ENCODE data around the gene HOXD11. TPM values are rescaled to one million over a fixed set of nuclear protein-coding genes. Genes with fewer than 3 reads are reported as not detected.

The HOXD11 gene
- total and polyA plus RNA-seq, 2 donors (not counting 1 experiment from before 2014, with no cell fraction given), result not detected

DNA sequence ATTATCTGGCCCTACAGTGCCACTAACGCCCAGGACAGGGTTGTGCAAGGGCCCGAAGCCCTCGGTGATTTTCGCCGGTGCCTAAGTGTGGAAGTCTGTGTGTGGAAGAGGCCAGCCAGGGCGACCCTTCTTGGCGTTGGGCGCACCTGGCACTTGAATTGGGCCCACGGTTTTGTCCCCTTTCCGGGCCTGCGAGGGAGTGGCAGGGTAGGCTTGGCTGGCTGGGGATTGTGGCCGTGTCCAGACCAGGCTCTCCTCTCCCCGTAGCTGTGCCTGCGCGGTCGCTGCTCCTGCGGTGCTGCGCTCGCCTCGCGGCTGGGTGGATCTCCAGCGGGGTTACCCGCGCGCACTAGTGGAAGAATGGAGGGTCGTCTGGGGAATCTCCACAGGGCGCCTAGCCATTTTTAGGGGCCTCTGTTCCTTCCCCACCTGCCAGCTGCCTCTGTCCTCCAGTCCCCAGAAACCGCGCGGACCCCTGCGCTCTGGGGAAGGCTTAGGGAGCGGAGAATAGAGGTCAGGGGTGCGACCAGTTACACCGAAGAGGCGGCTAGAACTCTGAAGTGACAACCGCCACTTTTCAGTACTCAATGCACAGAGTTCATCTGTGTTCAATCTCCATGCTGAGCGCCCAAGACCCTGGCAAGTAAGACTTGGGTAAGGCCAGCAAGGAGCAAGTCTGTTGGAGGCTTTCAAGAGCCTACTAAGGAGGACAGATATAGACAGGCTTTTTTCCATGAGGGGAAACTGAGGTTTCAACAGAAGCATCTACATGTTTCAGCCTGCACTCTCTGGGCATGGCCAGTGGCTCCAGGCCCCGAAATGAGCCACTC is 39.3 kb upstream of the HOXD11 start:
- H3K9ac ChIP-seq (ENCODE audit: low read length), result no peak overlapping the region
- no peaks in the 10 kb centered on the region for H3K79me2 ChIP-seq (ENCODE audit: control insufficient read depth, insufficient read depth, low read length)
- H3K4me3 Mint-ChIP-seq, result no peak overlapping the region
- TF ChIP-seq, protein P1, sequence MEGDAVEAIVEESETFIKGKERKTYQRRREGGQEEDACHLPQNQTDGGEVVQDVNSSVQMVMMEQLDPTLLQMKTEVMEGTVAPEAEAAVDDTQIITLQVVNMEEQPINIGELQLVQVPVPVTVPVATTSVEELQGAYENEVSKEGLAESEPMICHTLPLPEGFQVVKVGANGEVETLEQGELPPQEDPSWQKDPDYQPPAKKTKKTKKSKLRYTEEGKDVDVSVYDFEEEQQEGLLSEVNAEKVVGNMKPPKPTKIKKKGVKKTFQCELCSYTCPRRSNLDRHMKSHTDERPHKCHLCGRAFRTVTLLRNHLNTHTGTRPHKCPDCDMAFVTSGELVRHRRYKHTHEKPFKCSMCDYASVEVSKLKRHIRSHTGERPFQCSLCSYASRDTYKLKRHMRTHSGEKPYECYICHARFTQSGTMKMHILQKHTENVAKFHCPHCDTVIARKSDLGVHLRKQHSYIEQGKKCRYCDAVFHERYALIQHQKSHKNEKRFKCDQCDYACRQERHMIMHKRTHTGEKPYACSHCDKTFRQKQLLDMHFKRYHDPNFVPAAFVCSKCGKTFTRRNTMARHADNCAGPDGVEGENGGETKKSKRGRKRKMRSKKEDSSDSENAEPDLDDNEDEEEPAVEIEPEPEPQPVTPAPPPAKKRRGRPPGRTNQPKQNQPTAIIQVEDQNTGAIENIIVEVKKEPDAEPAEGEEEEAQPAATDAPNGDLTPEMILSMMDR (IDR thresholded peaks at IDR 0.05), result no peak
- no peak for TF ChIP-seq EZH2 (IDR thresholded peaks at IDR 0.05; ENCODE audit: borderline replicate concordance, insufficient read depth, low read depth, low read length, poor library complexity, severe bottlenecking)
- peaks cover 68% of the 10 kb centered on the region for H3K27me3 Mint-ChIP-seq
- intact Hi-C loops (cut with micrococcal nuclease), result no loop called here
- ATAC-seq (ENCODE audit: low read depth) (no peak), DNase-seq (peak; percentile 7)
- ChIA-PET POLR2A (no interaction called here), CTCF (no interaction called here)
- H3K9me3 Mint-ChIP-seq (ENCODE audit: insufficient read depth), result no peaks in the 10 kb centered on the region
- 7% methylated on average over 35 of the region's 38 CpGs for WGBS (ENCODE audit: insufficient coverage)
- no peak overlapping the region for H2AFZ ChIP-seq (ENCODE audit: insufficient read depth, low read depth, low read length, poor library complexity, severe bottlenecking)
- no peak overlapping the region for H3K4me3 ChIP-seq (ENCODE audit: control extremely low read depth in 1 of 5, extremely low read depth in 1 of 5, insufficient read depth in 1 of 5, low read depth in 2 of 5, low read length in 4 of 5)
- peaks cover 1 to 68% (median 51%) of the 10 kb centered on the region in 4 experiments for H3K27me3 ChIP-seq (replicated peaks in 1 of 4; ENCODE audit: control extremely low read depth in 1 of 4, control insufficient read depth in 3 of 4, insufficient read depth in 4 of 4, low read length in 3 of 4)
- H3K27ac Mint-ChIP-seq, result no peak overlapping the region
- H3K4me1 Mint-ChIP-seq, result peaks cover 7% of the 10 kb centered on the region
- no peaks in the 10 kb centered on the region for H3K36me3 ChIP-seq (replicated peaks in 1 of 2; ENCODE audit: control extremely low read depth in 1 of 2, control insufficient read depth in 1 of 2, extremely low read depth in 1 of 2, insufficient read depth in 2 of 2, low read length in 1 of 2)
- H4K20me1 ChIP-seq (ENCODE audit: control insufficient read depth, insufficient read depth, low read length, poor library complexity, severe bottlenecking), result no peaks in the 10 kb centered on the region
- H3K9me3 ChIP-seq (ENCODE audit: control extremely low read depth in 1 of 3, control insufficient read depth in 2 of 3, insufficient read depth in 1 of 3, low read length in 2 of 3), result peaks cover 0 to 31% (median 0%) of the 10 kb centered on the region in 3 donors
- H3K27ac ChIP-seq (ENCODE audit: low read length in 2 of 2), result no peak overlapping the region
- H3K4me2 ChIP-seq (replicated peaks; ENCODE audit: low read depth, low read length, poor library complexity, severe bottlenecking), result peak overlapping the region; percentile 35
- peaks cover 11 to 14% of the 10 kb centered on the region in 2 donors for H3K4me1 ChIP-seq (ENCODE audit: control insufficient read depth in 2 of 2, insufficient read depth in 2 of 2, low read length in 2 of 2)

DNA sequence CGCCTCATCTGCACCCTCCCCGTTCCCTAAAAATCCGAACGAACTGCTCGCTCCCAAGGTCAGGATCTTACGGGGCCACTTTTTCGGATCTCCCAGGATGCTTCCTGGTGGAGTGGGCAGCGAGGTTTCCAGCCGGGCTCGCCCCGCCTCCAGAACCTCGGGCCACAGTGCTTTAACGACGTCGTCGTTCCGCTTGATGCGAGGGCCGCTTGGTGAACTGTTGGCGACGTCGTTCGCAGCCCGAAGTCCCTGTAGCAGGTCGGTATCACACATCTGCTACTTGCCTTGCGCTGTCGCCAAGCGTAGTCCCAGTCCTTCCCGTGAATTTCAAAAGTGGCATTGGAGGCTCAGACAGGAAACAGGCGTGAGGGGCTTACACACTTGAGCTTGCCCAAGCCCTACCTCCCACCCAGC is 38.7 kb upstream of the HOXD11 start:
- no peaks in the 10 kb centered on the region for H3K79me2 ChIP-seq (ENCODE audit: control insufficient read depth, insufficient read depth, low read length)
- no peaks in the 10 kb centered on the region for H4K20me1 ChIP-seq (ENCODE audit: control insufficient read depth, insufficient read depth, low read length, poor library complexity, severe bottlenecking)
- intact Hi-C loops (cut with micrococcal nuclease), result no loop called here
- H3K4me3 ChIP-seq (ENCODE audit: control extremely low read depth in 1 of 5, extremely low read depth in 1 of 5, insufficient read depth in 1 of 5, low read depth in 2 of 5, low read length in 4 of 5), result no peak overlapping the region
- Mint-ChIP-seq H3K4me1 (peaks cover 7% of the 10 kb centered on the region), H3K9me3 (ENCODE audit: insufficient read depth) (no peaks in the 10 kb centered on the region), H3K27me3 (peaks cover 72% of the 10 kb centered on the region), H3K4me3 (no peak overlapping the region), H3K27ac (no peak overlapping the region)
- no peaks in the 10 kb centered on the region for H3K36me3 ChIP-seq (replicated peaks in 1 of 2; ENCODE audit: control extremely low read depth in 1 of 2, control insufficient read depth in 1 of 2, extremely low read depth in 1 of 2, insufficient read depth in 2 of 2, low read length in 1 of 2)
- H3K9ac ChIP-seq (ENCODE audit: low read length), result no peak overlapping the region
- peaks cover 0 to 33% (median 0%) of the 10 kb centered on the region in 3 donors for H3K9me3 ChIP-seq (ENCODE audit: control extremely low read depth in 1 of 3, control insufficient read depth in 2 of 3, insufficient read depth in 1 of 3, low read length in 2 of 3)
- H3K4me1 ChIP-seq (ENCODE audit: control insufficient read depth in 2 of 2, insufficient read depth in 2 of 2, low read length in 2 of 2), result peaks cover 11 to 15% of the 10 kb centered on the region in 2 donors
- 12% methylated on average over 30 of the region's 30 CpGs for WGBS (ENCODE audit: insufficient coverage)
- CTCF ChIA-PET, result no interaction called here
- H3K27ac ChIP-seq (ENCODE audit: low read length in 2 of 2), result no peak overlapping the region
- H3K27me3 ChIP-seq (replicated peaks in 1 of 4; ENCODE audit: control extremely low read depth in 1 of 4, control insufficient read depth in 3 of 4, insufficient read depth in 4 of 4, low read length in 3 of 4), result peaks cover 1 to 74% (median 56%) of the 10 kb centered on the region in 4 experiments
- TF ChIP-seq, protein P1 (IDR thresholded peaks at IDR 0.05), result no peak
- TF ChIP-seq EZH2 (IDR thresholded peaks at IDR 0.05; ENCODE audit: borderline replicate concordance, insufficient read depth, low read depth, low read length, poor library complexity, severe bottlenecking), result no peak
- H2AFZ ChIP-seq (ENCODE audit: insufficient read depth, low read depth, low read length, poor library complexity, severe bottlenecking), result no peak overlapping the region
- POLR2A ChIA-PET, result no interaction called here
- ATAC-seq (ENCODE audit: low read depth) (no peak), DNase-seq (no peak)
- H3K4me2 ChIP-seq (replicated peaks; ENCODE audit: low read depth, low read length, poor library complexity, severe bottlenecking), result no peak overlapping the region

Data from B cell (primary cell).